Inferior parietal cortex (tissue), 1 donor: ENCODE data around the gene FBN3.
"Not testable (repeated sequence)": the region's sequence is repeated elsewhere in the genome, so short reads cannot be mapped to it uniquely, and the experiment has no call there.

Experiments used
- DNase-seq: peaks from one replicate; pipeline ENCODE4 v3.0.0-alpha.2; 2016; ENCODE audit errors: extremely low spot score

The FBN3 gene

GRCh38 chr19:8149261-8150094 lies at the start of gene FBN3:
FBN3 (minus strand) TSS chr19:8149592; CDS start chr19:8147480, 2,112 bp downstream.
- DNase-seq: no peak

GRCh38 chr19:8196271-8196927 lies 47.0 kb upstream of the FBN3 start:
- DNase-seq: no peak

GRCh38 chr19:8194528-8195267 lies 45.3 kb upstream of the FBN3 start:
- no peak for DNase-seq

- no peak for DNase-seq
Observed at GRCh38 chr19:8192221-8192820, 42.9 kb upstream of the FBN3 start.

- DNase-seq: no peak
Observed at GRCh38 chr19:8185343-8186068, 36.1 kb upstream of the FBN3 start.

GRCh38 chr19:8184274-8184673 lies 34.9 kb upstream of the FBN3 start:
- no peak for DNase-seq

- DNase-seq: no peak
Observed at GRCh38 chr19:8180018-8180417, 30.6 kb upstream of the FBN3 start.

GRCh38 chr19:8174706-8175105 lies 25.3 kb upstream of the FBN3 start:
- no peak for DNase-seq

- no peak for DNase-seq
Observed at GRCh38 chr19:8168537-8168936, 19.1 kb upstream of the FBN3 start.

GRCh38 chr19:8167985-8168384 lies 18.6 kb upstream of the FBN3 start:
- DNase-seq: no peak

- no peak for DNase-seq
Observed at GRCh38 chr19:8163759-8164158, 14.4 kb upstream of the FBN3 start.

- DNase-seq: peak; percentile 18
Observed at GRCh38 chr19:8161135-8161646, 11.8 kb upstream of the FBN3 start.

- not testable (repeated sequence) for DNase-seq
Observed at GRCh38 chr19:8159322-8159721, 9.9 kb upstream of the FBN3 start.

GRCh38 chr19:8158411-8159074 lies 9.2 kb upstream of the FBN3 start:
- DNase-seq: peak; percentile 95

GRCh38 chr19:8155318-8155717 lies 5.9 kb upstream of the FBN3 start:
- no peak for DNase-seq

GRCh38 chr19:8154014-8154413 lies 4.6 kb upstream of the FBN3 start:
- DNase-seq: not testable (repeated sequence)

- no peak for DNase-seq
Observed at GRCh38 chr19:8151767-8152035, 2.3 kb upstream of the FBN3 start.

GRCh38 chr19:8150998-8151766 lies 1.8 kb upstream of the FBN3 start:
- DNase-seq: no peak

GRCh38 chr19:8150178-8150865 lies 930 bp upstream of the FBN3 start:
- no peak for DNase-seq
